Endothelial cell (in vitro differentiated cells): ENCODE results near the gene SPACA6. TPM values are rescaled to one million over a fixed set of nuclear protein-coding genes. Genes with fewer than 3 reads are reported as not detected.

Experiments used
- DNase-seq: peaks from one replicate; pipeline ENCODE4 v3.0.0; 2021; ENCODE audit warnings: low spot score
- H3K27ac Mint-ChIP-seq: one replicate; pipeline ENCODE4 v1.8.0; 2021; ENCODE audit warnings: mixed read lengths, inconsistent platforms; ENCODE audit not compliant: unreplicated experiment
- H3K27me3 Mint-ChIP-seq: one replicate; pipeline ENCODE4 v1.8.0; 2021; ENCODE audit warnings: mild to moderate bottlenecking, moderate library complexity, mixed read lengths, inconsistent platforms; ENCODE audit not compliant: unreplicated experiment
- H3K36me3 Mint-ChIP-seq: one replicate; pipeline ENCODE4 v1.8.0; 2021; ENCODE audit warnings: mild to moderate bottlenecking, low read depth, mixed read lengths, inconsistent platforms; ENCODE audit not compliant: unreplicated experiment
- H3K4me1 Mint-ChIP-seq: one replicate; pipeline ENCODE4 v1.8.0; 2021; ENCODE audit warnings: mild to moderate bottlenecking, mixed read lengths, inconsistent platforms; ENCODE audit not compliant: unreplicated experiment
- H3K4me3 Mint-ChIP-seq: one replicate; pipeline ENCODE4 v1.8.0; 2021; ENCODE audit warnings: mild to moderate bottlenecking, mixed read lengths, inconsistent platforms; ENCODE audit not compliant: unreplicated experiment
- H3K9me3 Mint-ChIP-seq: one replicate; pipeline ENCODE4 v1.8.0; 2021; ENCODE audit warnings: mixed read lengths, inconsistent platforms; ENCODE audit not compliant: unreplicated experiment
- microRNA-seq: library from miRNA; unstranded; fragments of <30 nt; microRNA quantifications from one replicate; pipeline ENCODE4, GENCODE V29; 2020; ENCODE audit not compliant: unreplicated experiment
- total RNA-seq: library from RNA; stranded (reverse); fragmentation: NEBNext Ultra II Directional; extraction: Animal tissue kit (Norgen Biotek cat#: 25700); gene quantifications from one replicate; pipeline ENCODE4 v1.2.1, GENCODE V29; 2021; ENCODE audit not compliant: unreplicated experiment
- TF ChIP-seq, protein P1 (sequence below): fragments of 200-600 bp; sonication (generic); IDR thresholded peaks from one replicate; pipeline ENCODE4 v1.5.0; 2021; ENCODE audit warnings: antibody characterized with exemption; ENCODE audit not compliant: unreplicated experiment

SPACA6 gene
- total RNA-seq, 1 donor from 2014 or later: 12.9 TPM

DNA sequence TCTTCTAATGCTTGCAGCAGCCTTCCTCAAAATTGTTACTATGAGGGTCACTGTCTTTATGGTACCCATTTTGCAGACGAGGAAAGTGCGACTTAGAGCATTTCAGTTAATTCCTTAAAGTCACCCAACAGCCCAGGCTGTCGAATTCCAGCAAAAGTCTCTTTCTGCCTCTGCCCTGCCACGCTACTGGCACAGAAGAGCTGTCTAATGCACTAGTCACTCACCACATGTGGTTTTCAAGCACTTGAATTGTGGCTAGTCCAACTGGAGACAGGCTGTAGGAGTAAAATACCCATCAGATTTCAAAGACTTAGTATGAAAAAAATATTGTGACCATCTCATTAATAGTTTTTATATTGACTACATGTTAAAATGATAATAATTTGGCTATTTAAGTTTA, 56.8 kb downstream of the SPACA6 start:
- peaks cover 6% of the 10 kb centered on the region for H3K9me3 Mint-ChIP-seq
- H3K27me3 Mint-ChIP-seq: peaks cover 2% of the 10 kb centered on the region
- no peak overlapping the region for H3K27ac Mint-ChIP-seq
- TF ChIP-seq, protein P1, sequence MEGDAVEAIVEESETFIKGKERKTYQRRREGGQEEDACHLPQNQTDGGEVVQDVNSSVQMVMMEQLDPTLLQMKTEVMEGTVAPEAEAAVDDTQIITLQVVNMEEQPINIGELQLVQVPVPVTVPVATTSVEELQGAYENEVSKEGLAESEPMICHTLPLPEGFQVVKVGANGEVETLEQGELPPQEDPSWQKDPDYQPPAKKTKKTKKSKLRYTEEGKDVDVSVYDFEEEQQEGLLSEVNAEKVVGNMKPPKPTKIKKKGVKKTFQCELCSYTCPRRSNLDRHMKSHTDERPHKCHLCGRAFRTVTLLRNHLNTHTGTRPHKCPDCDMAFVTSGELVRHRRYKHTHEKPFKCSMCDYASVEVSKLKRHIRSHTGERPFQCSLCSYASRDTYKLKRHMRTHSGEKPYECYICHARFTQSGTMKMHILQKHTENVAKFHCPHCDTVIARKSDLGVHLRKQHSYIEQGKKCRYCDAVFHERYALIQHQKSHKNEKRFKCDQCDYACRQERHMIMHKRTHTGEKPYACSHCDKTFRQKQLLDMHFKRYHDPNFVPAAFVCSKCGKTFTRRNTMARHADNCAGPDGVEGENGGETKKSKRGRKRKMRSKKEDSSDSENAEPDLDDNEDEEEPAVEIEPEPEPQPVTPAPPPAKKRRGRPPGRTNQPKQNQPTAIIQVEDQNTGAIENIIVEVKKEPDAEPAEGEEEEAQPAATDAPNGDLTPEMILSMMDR: no peak
- no peak for DNase-seq
- H3K36me3 Mint-ChIP-seq: no peaks in the 10 kb centered on the region
- no peak overlapping the region for H3K4me3 Mint-ChIP-seq
- H3K4me1 Mint-ChIP-seq: peaks cover 7% of the 10 kb centered on the region

DNA sequence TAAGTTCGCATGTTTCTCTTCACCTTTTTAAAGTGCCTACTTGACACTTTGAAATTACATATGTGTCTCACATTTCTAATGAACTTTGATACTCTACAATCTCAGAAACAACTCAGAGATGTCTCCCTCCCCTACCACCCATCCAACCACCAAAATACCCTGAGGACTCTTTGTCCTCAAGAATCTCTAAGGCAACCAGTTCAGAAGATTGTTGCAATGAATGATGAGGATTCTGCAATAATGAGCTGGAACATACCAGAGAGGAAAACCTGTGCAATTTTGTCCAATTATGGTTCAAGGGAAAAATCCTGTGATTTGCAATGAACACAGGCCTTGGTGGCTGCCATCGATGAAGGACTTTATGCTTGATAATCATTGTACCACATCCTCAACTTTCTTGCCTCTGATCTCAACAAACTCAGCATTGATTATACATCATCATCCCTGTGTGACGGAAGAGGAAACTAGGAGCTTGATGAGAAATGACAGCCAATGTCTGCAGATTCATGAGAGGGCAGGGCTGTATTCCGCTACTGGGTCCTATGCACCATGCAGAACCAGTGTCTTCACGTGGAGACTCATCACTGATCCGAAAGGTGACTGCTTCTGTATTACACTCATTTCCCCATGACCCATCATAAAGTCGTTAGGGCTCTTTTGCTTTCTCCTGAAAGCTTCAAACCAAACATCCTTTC, 57.4 kb downstream of the SPACA6 start:
- Mint-ChIP-seq H3K36me3 (peaks cover 4% of the 10 kb centered on the region), H3K4me1 (peaks cover 7% of the 10 kb centered on the region), H3K27me3 (peaks cover 4% of the 10 kb centered on the region), H3K9me3 (peaks cover 11% of the 10 kb centered on the region), H3K4me3 (peak overlapping the region; percentile 0), H3K27ac (no peak overlapping the region)
- no peak for DNase-seq
- TF ChIP-seq, protein P1: no peak

DNA sequence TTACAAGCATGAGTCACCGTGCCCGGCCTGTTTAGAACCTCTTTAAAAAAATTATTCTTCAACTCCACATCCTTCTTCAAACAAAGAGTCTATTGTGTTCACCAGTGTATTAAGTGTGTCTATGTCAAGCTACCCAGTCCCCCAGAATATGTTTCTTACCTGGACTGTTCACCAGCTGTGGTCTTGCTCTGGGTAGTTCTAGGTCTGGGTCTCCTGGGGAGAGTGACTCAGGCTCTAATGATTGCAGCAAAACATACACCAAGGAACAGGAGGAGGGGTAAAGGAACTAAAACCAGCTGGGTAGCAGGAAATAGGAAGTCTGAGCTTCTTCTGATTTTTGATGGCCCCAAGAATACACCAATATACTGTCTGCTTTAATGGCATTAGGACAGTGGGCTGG, 58.5 kb downstream of the SPACA6 start, which contains the start of gene FPR1:
Gene FPR1 (minus strand): TSS at position 224 of the 400 bp plus-strand sequence. CDS start 4,884 bp downstream, outside the sequence.
- no peak for DNase-seq
- peak within 1 kb of the TSS; percentile 0 for H3K4me3 Mint-ChIP-seq
- TF ChIP-seq, protein P1: no peak
- H3K36me3 Mint-ChIP-seq: peaks cover 4% of the 10 kb centered on the region
- H3K9me3 Mint-ChIP-seq: peaks cover 9% of the 10 kb centered on the region
- H3K4me1 Mint-ChIP-seq: peaks cover 7% of the 10 kb centered on the region
- H3K27ac Mint-ChIP-seq: no peak within 1 kb of the TSS
- H3K27me3 Mint-ChIP-seq: peaks cover 4% of the 10 kb centered on the region

DNA sequence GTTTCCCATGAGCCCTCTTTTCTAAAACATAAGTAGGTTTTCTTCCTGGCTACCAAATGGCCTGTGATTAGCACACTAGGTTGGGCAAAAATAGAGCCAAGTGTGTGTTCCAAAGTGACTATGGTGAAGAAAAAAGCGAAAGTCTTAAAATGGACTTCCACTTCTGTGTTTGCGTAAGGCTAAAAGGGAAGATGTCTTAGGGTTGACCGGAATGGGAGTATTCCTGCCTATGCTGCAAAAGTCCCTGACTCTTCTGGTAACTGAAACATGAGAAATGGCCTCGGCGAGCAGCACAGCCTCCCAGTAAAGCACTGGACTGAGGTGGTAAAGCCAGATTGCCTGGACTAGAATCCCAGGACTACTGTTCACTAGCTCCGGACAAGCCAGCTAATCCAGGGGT, 61.0 kb downstream of the SPACA6 start:
- Mint-ChIP-seq H3K27me3 (peaks cover 3% of the 10 kb centered on the region), H3K9me3 (peaks cover 8% of the 10 kb centered on the region), H3K4me1 (peaks cover 7% of the 10 kb centered on the region), H3K4me3 (no peak overlapping the region), H3K36me3 (peaks cover 4% of the 10 kb centered on the region), H3K27ac (no peak overlapping the region)
- DNase-seq: no peak
- TF ChIP-seq, protein P1: no peak

DNA sequence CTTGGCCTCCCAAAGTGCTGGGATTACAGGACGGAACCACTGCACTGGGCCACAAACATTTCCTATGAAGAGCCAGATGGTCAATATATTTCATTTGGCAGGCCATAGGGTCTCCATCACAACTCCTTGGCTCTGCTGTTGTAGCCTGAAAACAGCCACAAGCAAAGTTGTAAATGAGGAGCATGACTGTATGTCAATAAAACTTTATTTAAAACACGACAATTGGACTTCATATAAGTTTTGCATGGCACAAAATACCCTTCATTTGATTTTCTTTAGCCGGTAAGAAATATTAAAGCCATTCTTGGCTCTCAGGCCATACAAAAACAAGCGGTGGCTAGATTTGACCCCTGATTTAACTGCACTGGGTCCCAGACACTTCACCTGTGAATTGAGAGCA, 61.6 kb downstream of the SPACA6 start:
- H3K4me3 Mint-ChIP-seq: no peak overlapping the region
- DNase-seq: no peak
- H3K27me3 Mint-ChIP-seq: peaks cover 2% of the 10 kb centered on the region
- no peak overlapping the region for H3K27ac Mint-ChIP-seq
- peaks cover 8% of the 10 kb centered on the region for H3K9me3 Mint-ChIP-seq
- H3K4me1 Mint-ChIP-seq: peaks cover 7% of the 10 kb centered on the region
- TF ChIP-seq, protein P1: no peak
- H3K36me3 Mint-ChIP-seq: peaks cover 4% of the 10 kb centered on the region

Small RNA genes within 50 kb of the gene (microRNA-seq; reads per million reads assigned to microRNA genes)
- gene MIR125A (4,973 reads per million, percentile 98 among the genes with 10 or more reads in this experiment), gene MIR99B (9,083 reads per million, percentile 99 among the genes with 10 or more reads in this experiment), gene MIRLET7E (602 reads per million, percentile 91 among the genes with 10 or more reads in this experiment)

Other genes with a start within 250 kb of the SPACA6 start
- gene SIGLEC8, start 234.9 kb upstream of the SPACA6 start, total RNA-seq: not detected
- gene CEACAM18, start 214.8 kb upstream of the SPACA6 start, total RNA-seq: not detected
- not detected for gene SIGLEC12, start 191.5 kb upstream of the SPACA6 start, total RNA-seq
- not detected for gene SIGLEC6, start 161.7 kb upstream of the SPACA6 start, total RNA-seq
- gene ZNF175, start 122.0 kb upstream of the SPACA6 start, total RNA-seq: 18.3 TPM
- gene SIGLEC5, start 62.9 kb upstream of the SPACA6 start, total RNA-seq: not detected
- gene SIGLEC14, start 46.5 kb upstream of the SPACA6 start, total RNA-seq: 0.21 TPM
- not detected for gene HAS1, start 30.7 kb downstream of the SPACA6 start, total RNA-seq
- gene FPR1, start 58.5 kb downstream of the SPACA6 start, total RNA-seq: 0.67 TPM
- gene FPR2, start 67.8 kb downstream of the SPACA6 start, total RNA-seq: 0.74 TPM
- gene FPR3, start 101.8 kb downstream of the SPACA6 start, total RNA-seq: not detected
- 9.3 TPM for gene ZNF577, start 194.6 kb downstream of the SPACA6 start, total RNA-seq
- 17.2 TPM for gene ZNF649, start 211.7 kb downstream of the SPACA6 start, total RNA-seq
- 10.9 TPM for gene ZNF613, start 234.1 kb downstream of the SPACA6 start, total RNA-seq